Spleen (tissue), 11 donors: Measurements from ENCODE around the gene PTGR1. TPM values are rescaled to one million over a fixed set of nuclear protein-coding genes. Genes with fewer than 3 reads are reported as not detected.

ENCODE experiments used
- DNase-seq: peaks from one replicate; pipeline ENCODE4 v3.0.0-alpha.2; 2020
- H3K27ac ChIP-seq, 8 donors: fragments of 200-600 bp; sonication (generic) in 7 of 8; 1 replicate in 4 of 8; 2 replicates in 4 of 8; pipeline versions ENCODE4 v1.5.0 to v1.8.0; 2016 to 2021; ENCODE audit warnings: inconsistent platforms in 4 of 8, mild to moderate bottlenecking in 4 of 8, moderate library complexity in 1 of 8
- H3K27me3 ChIP-seq, 7 donors: fragments of 200-600 bp; sonication (generic) in 6 of 7; replicated peaks in 1 of 7; 1 replicate in 4 of 7; 2 replicates in 3 of 7; pipeline versions ENCODE4 v1.5.0 to v1.8.0; 2016 to 2021; ENCODE audit warnings: inconsistent platforms in 3 of 7, mild to moderate bottlenecking in 1 of 7
- H3K36me3 ChIP-seq, 6 donors: fragments of 200-600 bp; sonication (generic) in 5 of 6; 1 replicate in 4 of 6; 2 replicates in 2 of 6; pipeline versions ENCODE4 v1.5.0 to v1.8.0; 2016 to 2021; ENCODE audit warnings: inconsistent platforms in 2 of 6
- H3K4me1 ChIP-seq, 6 donors: fragments of 200-600 bp; sonication (generic) in 5 of 6; 1 replicate in 3 of 6; 2 replicates in 3 of 6; pipeline versions ENCODE4 v1.5.0 to v1.8.0; 2016 to 2021; ENCODE audit warnings: inconsistent platforms in 3 of 6
- H3K4me3 ChIP-seq, 8 donors: fragments of 200-600 bp; sonication (generic) in 7 of 8; 1 replicate in 4 of 8; 2 replicates in 4 of 8; pipeline versions ENCODE4 v1.5.0 to v1.8.0; 2016 to 2021; ENCODE audit warnings: inconsistent platforms in 4 of 8, mild to moderate bottlenecking in 4 of 8, moderate library complexity in 2 of 8
- H3K9me3 ChIP-seq, 8 donors: fragments of 200-600 bp; sonication (generic) in 7 of 8; 1 replicate in 4 of 8; 2 replicates in 4 of 8; pipeline versions ENCODE4 v1.5.0 to v1.8.0; 2016 to 2021; ENCODE audit warnings: inconsistent platforms in 4 of 8
- CTCF ChIP-seq, 11 experiments: fragments of 200-600 bp in 7 of 11; fragments of 450-650 bp in 4 of 11; sonication (generic) in 4 of 11; IDR thresholded peaks in 8 of 11; conservative IDR thresholded peaks in 3 of 11; 1 replicate in 7 of 11; 2 replicates in 4 of 11; pipeline versions ENCODE4 v1.4.0 to v1.8.0; 2016 to 2021; ENCODE audit warnings: antibody characterized with exemption in 11 of 11, inconsistent platforms in 4 of 11, mild to moderate bottlenecking in 1 of 11
- POLR2A ChIP-seq, 3 donors: fragments of 450-650 bp; IDR thresholded peaks; one replicate each; pipeline ENCODE4 v1.5.1; 2017; ENCODE audit warnings: antibody characterized with exemption in 3 of 3, mild to moderate bottlenecking in 1 of 3
- POLR2AphosphoS5 ChIP-seq, 3 donors: sonication (generic); formaldehyde crosslinking; IDR thresholded peaks; one replicate each; pipeline ENCODE4 v1.5.1; 2017; ENCODE audit warnings: antibody characterized with exemption in 3 of 3
- WGBS, 5 donors: extraction: QIAGEN DNeasy Blood & Tissue Kit in 3 of 5; methylation state at CpG; one replicate each; pipeline versions ENCODE4 v1.1.5 to v1.1.7; 2013 to 2018; 5-methylcytosine and 5-hydroxymethylcytosine counted together
- intact Hi-C: fragments of 100-400 bp; cut with DNase I; formaldehyde crosslinking; loops from one replicate; pipeline ENCODE4 v1.15.0; 2023; ENCODE audit warnings: low total_unique reads
- polyA plus RNA-seq, 3 donors: library from polyadenylated mRNA; stranded (reverse); fragments of 200-250 nt; gene quantifications; one replicate each; pipeline ENCODE4 v1.2.1, GENCODE V29; 2013
- total RNA-seq, 7 donors: library from RNA; depleted of rRNA in 3 of 7; stranded (reverse); fragments of >200 nt in 3 of 7; fragmentation: NEBNext Ultra II Directional in 4 of 7; extraction: Animal tissue kit (Norgen Biotek cat#: 25700) in 4 of 7; gene quantifications; one replicate each; pipeline versions ENCODE4 v1.1.0 to v1.2.1, GENCODE V29; 2016 to 2021
- donor health status: healthy with polysubstance abuse.
- donor health status: DM: no; HTN: no; CAD: no; lungs with moderate emphysema.
- donor health status: DM: no; HTN: no; CAD: no.
- donor health status: Bipolar disorder and iron deficiency.
- donor health status: healthy.
- donor health status: DM: no; HTN: no; CAD: no.
- donor health status: DM: yes; HTN: yes; CAD: no.

Gene PTGR1
- total and polyA plus RNA-seq, 10 donors, result 2.8 to 14.6 (median 9.6) TPM

GRCh38 chr9:111628411-111628810 lies 29.0 kb upstream of the PTGR1 start:
- no peaks in the 10 kb centered on the region for H3K36me3 ChIP-seq
- DNase-seq, result no peak
- intact Hi-C loops, result no loop called here
- no peak overlapping the region for H3K27ac ChIP-seq
- 78 to 87% (median 81%) methylated on average over 7 of the region's 7 CpGs for WGBS, 5 donors
- TF ChIP-seq POLR2A (IDR thresholded peaks at IDR 0.05) (no peak), CTCF (IDR thresholded peaks at IDR 0.05 in 8 of 11, conservative IDR thresholded peaks at IDR 0.05 in 3 of 11) (no peak), POLR2AphosphoS5 (IDR thresholded peaks at IDR 0.05) (no peak)
- H3K4me1 ChIP-seq, result peaks cover 5 to 28% (median 25%) of the 10 kb centered on the region in 6 donors
- no peak overlapping the region for H3K4me3 ChIP-seq
- no peaks in the 10 kb centered on the region for H3K27me3 ChIP-seq
- H3K9me3 ChIP-seq, result no peaks in the 10 kb centered on the region

GRCh38 chr9:111627260-111627963 lies 28.0 kb upstream of the PTGR1 start:
- Histone ChIP-seq H3K4me3 (no peak overlapping the region), H3K36me3 (no peaks in the 10 kb centered on the region), H3K9me3 (no peaks in the 10 kb centered on the region), H3K4me1 (peaks cover 5 to 18% (median 16%) of the 10 kb centered on the region in 6 donors), H3K27ac (no peak overlapping the region), H3K27me3 (no peaks in the 10 kb centered on the region)
- intact Hi-C loops, result no loop called here
- DNase-seq, result no peak
- TF ChIP-seq POLR2AphosphoS5 (IDR thresholded peaks at IDR 0.05) (no peak), CTCF (IDR thresholded peaks at IDR 0.05 in 8 of 11, conservative IDR thresholded peaks at IDR 0.05 in 3 of 11) (no peak), POLR2A (IDR thresholded peaks at IDR 0.05) (no peak)
- 77 to 88% (median 84%) methylated on average over 7 of the region's 7 CpGs for WGBS, 5 donors

- H3K27ac ChIP-seq, result no peak overlapping the region
Measured at GRCh38 chr9:111622626-111623025, 23.2 kb upstream of the PTGR1 start.

More at GRCh38 chr9:111622626-111623025, 23.2 kb upstream of the PTGR1 start:
- Histone ChIP-seq H3K4me1 (no peaks in the 10 kb centered on the region), H3K27me3 (peaks cover 0 to 8% (median 0%) of the 10 kb centered on the region in 7 donors), H3K36me3 (no peaks in the 10 kb centered on the region), H3K9me3 (no peaks in the 10 kb centered on the region), H3K4me3 (no peak overlapping the region)
- 69 to 87% (median 75%) methylated on average over 3 of the region's 3 CpGs for WGBS, 5 donors
- DNase-seq, result no peak
- intact Hi-C loops, result no loop called here
- TF ChIP-seq POLR2AphosphoS5 (IDR thresholded peaks at IDR 0.05) (peak in 1 of 3 donors; percentile 30), CTCF (IDR thresholded peaks at IDR 0.05 in 8 of 11, conservative IDR thresholded peaks at IDR 0.05 in 3 of 11) (no peak)
